Suprapubic skin (tissue), 4 donors: ENCODE data around the gene RAPH1. TPM values are rescaled to one million over a fixed set of nuclear protein-coding genes. Genes with fewer than 3 reads are reported as not detected.
"Not testable (repeated sequence)": the region's sequence is repeated elsewhere in the genome, so short reads cannot be mapped to it uniquely, and the experiment has no call there.

Experiments
- DNase-seq, 2 donors: peaks; one replicate each; pipeline ENCODE4 v3.0.0-alpha.2; 2019; ENCODE audit warnings: low spot score in 2 of 2
- H3K27ac ChIP-seq: fragments of 200-600 bp; sonication (generic); one replicate; pipeline ENCODE4 v1.5.1; 2019
- H3K27me3 ChIP-seq: fragments of 200-600 bp; sonication (generic); one replicate; pipeline ENCODE4 v1.5.1; 2019
- H3K36me3 ChIP-seq: fragments of 200-600 bp; sonication (generic); one replicate; pipeline ENCODE4 v1.5.1; 2019
- H3K4me1 ChIP-seq: fragments of 200-600 bp; sonication (generic); one replicate; pipeline ENCODE4 v1.5.1; 2019
- H3K4me3 ChIP-seq: fragments of 200-600 bp; sonication (generic); one replicate; pipeline ENCODE4 v1.5.1; 2019; ENCODE audit warnings: mild to moderate bottlenecking
- H3K9me3 ChIP-seq: fragments of 200-600 bp; sonication (generic); one replicate; pipeline ENCODE4 v1.5.1; 2019
- EP300 ChIP-seq: sonication (generic); formaldehyde crosslinking; IDR thresholded peaks from one replicate; pipeline ENCODE4 v1.6.1; 2017; ENCODE audit warnings: antibody characterized with exemption
- POLR2A ChIP-seq, 2 donors: fragments of 450-650 bp; IDR thresholded peaks; one replicate each; pipeline ENCODE4 v1.6.1; 2017; ENCODE audit warnings: antibody characterized with exemption in 2 of 2, mild to moderate bottlenecking in 2 of 2, moderate library complexity in 2 of 2
- POLR2AphosphoS5 ChIP-seq, 3 donors: sonication (generic); formaldehyde crosslinking; IDR thresholded peaks; one replicate each; pipeline ENCODE4 v1.6.1; 2017; ENCODE audit warnings: antibody characterized with exemption in 3 of 3
- WGBS: methylation state at CpG from one replicate; pipeline ENCODE4 v1.1.5; 2018; 5-methylcytosine and 5-hydroxymethylcytosine counted together
- total RNA-seq, 4 donors: library from RNA; depleted of rRNA; stranded (reverse); fragments of >200 nt; gene quantifications; one replicate each; pipeline ENCODE4 v1.1.0, GENCODE V29; 2016
- TF ChIP-seq, protein P1 (sequence below), 2 donors: fragments of 200-600 bp in 1 of 2; fragments of 450-650 bp in 1 of 2; sonication (generic) in 1 of 2; IDR thresholded peaks; one replicate each; pipeline ENCODE4 v1.5.1; 2016 to 2019; ENCODE audit warnings: antibody characterized with exemption in 2 of 2, mild to moderate bottlenecking in 1 of 2, moderate library complexity in 1 of 2

The RAPH1 gene
- total RNA-seq, 4 donors from 2014 or later: 38.3 to 58.2 (median 49.3) TPM

DNA sequence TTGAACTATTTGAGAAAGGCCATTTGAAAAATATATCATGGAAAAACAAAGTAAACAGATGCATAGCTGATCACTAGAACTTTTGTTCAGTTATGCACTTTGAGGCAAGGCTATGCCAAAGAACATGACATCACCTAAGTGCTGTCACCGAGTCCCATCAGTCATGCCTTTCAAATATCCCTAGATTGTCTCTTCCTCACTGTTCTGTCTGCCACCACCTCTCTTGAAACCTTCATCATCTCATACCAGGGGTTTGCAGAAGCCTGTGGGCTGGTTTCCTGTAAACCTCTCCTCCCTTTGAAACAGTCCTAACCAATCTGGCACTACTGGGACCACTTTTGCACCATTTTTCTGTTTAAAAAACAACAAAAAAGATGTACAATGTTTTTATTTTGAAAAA is 12.3 kb upstream of the RAPH1 start:
- no peaks in the 10 kb centered on the region for H3K27me3 ChIP-seq
- no peak overlapping the region for H3K27ac ChIP-seq
- no peaks in the 10 kb centered on the region for H3K36me3 ChIP-seq
- DNase-seq: no peak
- peaks cover 3% of the 10 kb centered on the region for H3K4me1 ChIP-seq
- no peak overlapping the region for H3K4me3 ChIP-seq
- no peak for TF ChIP-seq POLR2A (IDR thresholded peaks at IDR 0.05)
- no peaks in the 10 kb centered on the region for H3K9me3 ChIP-seq
- 69% methylated on average over 1 of the region's 1 CpG for WGBS

DNA sequence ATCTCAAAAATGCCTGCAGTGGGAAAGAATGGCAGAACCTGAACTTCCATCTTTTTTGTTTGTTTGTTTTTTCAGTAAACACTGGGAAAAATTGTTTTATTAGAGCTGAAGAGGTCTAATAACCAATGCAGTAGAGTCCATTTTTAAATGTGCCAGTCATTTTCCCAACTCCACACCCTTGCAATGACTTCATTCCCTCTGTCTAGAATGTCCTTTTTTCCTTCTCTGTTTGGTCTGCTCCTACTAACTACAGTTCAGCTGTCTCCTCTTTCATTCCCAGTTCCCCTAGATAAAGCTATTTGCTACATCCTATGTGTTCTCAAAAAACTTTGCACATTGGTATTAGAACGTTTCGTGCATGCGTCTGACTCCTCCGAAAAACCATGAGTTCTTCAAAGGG is 9.3 kb upstream of the RAPH1 start:
- TF ChIP-seq POLR2AphosphoS5 (IDR thresholded peaks at IDR 0.05): no peak
- no peak for TF ChIP-seq EP300
- TF ChIP-seq, protein P1, sequence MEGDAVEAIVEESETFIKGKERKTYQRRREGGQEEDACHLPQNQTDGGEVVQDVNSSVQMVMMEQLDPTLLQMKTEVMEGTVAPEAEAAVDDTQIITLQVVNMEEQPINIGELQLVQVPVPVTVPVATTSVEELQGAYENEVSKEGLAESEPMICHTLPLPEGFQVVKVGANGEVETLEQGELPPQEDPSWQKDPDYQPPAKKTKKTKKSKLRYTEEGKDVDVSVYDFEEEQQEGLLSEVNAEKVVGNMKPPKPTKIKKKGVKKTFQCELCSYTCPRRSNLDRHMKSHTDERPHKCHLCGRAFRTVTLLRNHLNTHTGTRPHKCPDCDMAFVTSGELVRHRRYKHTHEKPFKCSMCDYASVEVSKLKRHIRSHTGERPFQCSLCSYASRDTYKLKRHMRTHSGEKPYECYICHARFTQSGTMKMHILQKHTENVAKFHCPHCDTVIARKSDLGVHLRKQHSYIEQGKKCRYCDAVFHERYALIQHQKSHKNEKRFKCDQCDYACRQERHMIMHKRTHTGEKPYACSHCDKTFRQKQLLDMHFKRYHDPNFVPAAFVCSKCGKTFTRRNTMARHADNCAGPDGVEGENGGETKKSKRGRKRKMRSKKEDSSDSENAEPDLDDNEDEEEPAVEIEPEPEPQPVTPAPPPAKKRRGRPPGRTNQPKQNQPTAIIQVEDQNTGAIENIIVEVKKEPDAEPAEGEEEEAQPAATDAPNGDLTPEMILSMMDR (IDR thresholded peaks at IDR 0.05): no peak
- TF ChIP-seq POLR2A (IDR thresholded peaks at IDR 0.05): no peak
- 95% methylated on average over 4 of the region's 4 CpGs for WGBS
- no peaks in the 10 kb centered on the region for H3K27me3 ChIP-seq

DNA sequence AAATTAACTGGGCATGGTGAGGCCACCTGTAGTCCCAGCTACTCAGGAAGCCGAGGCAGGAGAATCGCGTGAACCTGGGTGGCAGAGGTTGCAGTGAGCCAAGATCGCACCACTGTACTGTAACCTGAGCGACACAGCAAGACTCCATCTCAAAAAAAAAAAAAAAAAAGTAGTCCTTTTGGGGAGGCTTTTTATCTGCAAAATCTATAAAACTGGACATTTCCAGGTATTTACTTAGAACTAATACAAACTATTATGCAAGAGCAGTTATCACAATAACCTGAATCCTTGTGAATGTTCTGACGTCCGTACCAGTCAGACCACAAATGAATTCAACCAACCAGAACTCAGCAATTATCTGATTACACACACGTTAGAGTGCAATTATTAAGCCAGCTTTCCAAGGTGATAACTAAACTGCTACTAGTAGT is 8.8 kb upstream of the RAPH1 start:
- TF ChIP-seq POLR2AphosphoS5 (IDR thresholded peaks at IDR 0.05) (no peak), POLR2A (IDR thresholded peaks at IDR 0.05) (no peak), EP300 (no peak)
- Histone ChIP-seq H3K4me3 (no peak overlapping the region), H3K9me3 (no peaks in the 10 kb centered on the region), H3K36me3 (no peaks in the 10 kb centered on the region), H3K4me1 (no peaks in the 10 kb centered on the region), H3K27me3 (no peaks in the 10 kb centered on the region), H3K27ac (no peak overlapping the region)
- WGBS: 87% methylated on average over 8 of the region's 8 CpGs
- no peak for DNase-seq

More for the DNA sequence above, 9.3 kb upstream of the RAPH1 start:
- DNase-seq: no peak
- Histone ChIP-seq H3K36me3 (no peaks in the 10 kb centered on the region), H3K4me3 (no peak overlapping the region), H3K4me1 (no peaks in the 10 kb centered on the region), H3K9me3 (no peaks in the 10 kb centered on the region), H3K27ac (no peak overlapping the region)

DNA sequence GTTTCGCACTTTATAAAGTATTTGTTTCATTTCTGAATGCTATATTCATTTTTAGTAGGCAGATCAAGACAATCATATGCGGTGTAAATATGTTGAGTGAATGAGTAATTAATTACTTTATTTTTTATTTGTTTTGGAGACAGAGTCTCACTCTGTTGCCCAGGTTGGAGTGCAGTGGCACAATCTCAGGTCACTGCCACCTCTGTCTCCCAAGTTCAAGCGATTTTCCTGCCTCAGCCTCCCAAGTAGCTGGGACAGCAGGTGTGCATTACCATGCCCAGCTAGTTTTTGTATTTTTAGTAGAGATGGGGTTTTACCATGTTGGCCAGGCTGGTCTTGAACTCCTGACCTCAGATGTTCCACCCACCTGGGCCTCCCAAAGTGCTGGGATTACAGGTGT is 5.5 kb upstream of the RAPH1 start:
- H3K36me3 ChIP-seq, DNase-seq, H3K4me3 ChIP-seq, H3K9me3 ChIP-seq, H3K4me1 ChIP-seq, H3K27me3 ChIP-seq, H3K27ac ChIP-seq: not testable (repeated sequence)
- WGBS: 72% methylated on average over 3 of the region's 3 CpGs

DNA sequence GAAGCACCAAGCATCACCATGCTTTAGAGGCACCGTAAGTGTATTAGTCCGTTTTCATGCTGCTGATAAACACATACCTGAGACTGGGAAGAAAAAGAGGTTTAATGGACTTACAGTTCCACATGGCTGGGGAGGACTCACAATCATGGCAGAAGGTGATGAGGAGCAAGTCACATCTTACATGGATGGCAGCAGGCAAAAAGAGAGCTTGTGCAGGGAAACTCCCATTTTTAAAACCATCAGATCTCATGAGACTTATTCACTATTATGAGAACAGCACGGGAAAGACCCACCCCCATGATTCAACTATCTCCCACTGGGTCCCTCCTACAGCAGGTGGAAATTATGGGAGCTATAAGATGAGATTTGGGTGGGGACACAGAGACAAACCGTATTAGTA is 3.1 kb upstream of the RAPH1 start:
- not testable (repeated sequence) for H3K4me3 ChIP-seq, H3K36me3 ChIP-seq, H3K27ac ChIP-seq, H3K27me3 ChIP-seq, H3K9me3 ChIP-seq, DNase-seq
- H3K4me1 ChIP-seq: peaks cover 18% of the 10 kb centered on the region
- 91% methylated on average over 4 of the region's 4 CpGs for WGBS

DNA sequence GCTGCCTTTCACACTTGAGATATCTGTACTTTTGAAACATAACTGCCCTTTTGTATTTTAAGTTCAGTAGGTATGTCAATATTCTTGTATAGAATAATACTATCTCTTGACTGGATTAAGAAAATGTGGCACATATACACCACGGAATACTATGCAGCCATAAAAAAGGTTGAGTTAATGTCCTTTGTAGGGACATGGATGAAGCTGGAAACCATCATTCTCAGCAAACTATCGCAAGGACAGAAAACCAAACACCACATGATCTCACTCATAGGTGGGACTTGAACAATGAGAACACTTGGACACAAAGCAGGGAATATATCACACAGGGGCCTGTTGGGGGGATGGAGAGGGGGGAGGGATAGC is 1.5 kb upstream of the RAPH1 start:
- not testable (repeated sequence) for H3K27ac ChIP-seq, H3K36me3 ChIP-seq, H3K4me3 ChIP-seq, DNase-seq, H3K9me3 ChIP-seq, H3K27me3 ChIP-seq
- 98% methylated on average over 2 of the region's 2 CpGs for WGBS
- peaks cover 29% of the 10 kb centered on the region for H3K4me1 ChIP-seq

DNA sequence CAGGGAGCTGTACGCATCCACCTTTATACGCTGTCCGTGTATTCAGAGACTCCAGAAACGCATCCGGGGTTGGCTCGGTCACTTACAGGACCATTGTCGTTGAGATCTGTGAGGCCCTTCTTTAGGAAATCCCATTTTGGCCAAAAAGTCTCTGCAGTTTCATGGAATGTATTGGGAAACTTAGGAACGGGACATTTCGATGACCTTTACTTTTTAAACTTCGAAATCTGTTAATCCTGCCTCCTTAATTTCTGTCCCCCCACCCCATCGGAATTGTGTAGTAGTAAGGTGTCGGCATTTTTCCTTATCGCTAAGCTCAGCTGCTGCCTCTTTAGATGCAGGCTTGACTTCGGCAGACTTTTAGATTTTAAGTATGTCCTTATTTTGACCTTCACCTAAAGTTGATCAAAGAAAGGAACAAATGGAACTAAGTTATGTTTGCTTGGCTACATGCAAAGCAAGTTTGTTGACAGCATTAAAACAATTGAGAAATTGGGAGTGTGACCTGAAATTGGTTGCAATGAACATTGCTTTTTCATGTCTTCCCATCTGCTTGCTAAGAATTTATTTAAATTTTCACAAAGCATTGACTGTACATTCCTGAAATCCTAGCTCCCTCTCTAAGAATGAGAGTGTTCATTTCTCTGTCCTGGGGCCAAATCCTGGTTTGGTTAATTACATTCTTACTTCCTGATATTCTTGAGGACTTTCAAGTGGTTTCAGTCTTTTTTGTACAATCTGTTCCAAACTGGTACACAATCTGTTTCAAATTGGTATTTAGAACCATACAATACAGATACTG is 884 bp upstream of the RAPH1 start:
- DNase-seq: no peak

More for the DNA sequence above, 884 bp upstream of the RAPH1 start:
- Histone ChIP-seq H3K9me3 (no peaks in the 10 kb centered on the region), H3K4me3 (peak overlapping the region; percentile 99), H3K27me3 (no peaks in the 10 kb centered on the region), H3K27ac (peak overlapping the region; percentile 98), H3K4me1 (peaks cover 29% of the 10 kb centered on the region), H3K36me3 (no peaks in the 10 kb centered on the region)
- WGBS: 10% methylated on average over 13 of the region's 14 CpGs
- TF ChIP-seq POLR2AphosphoS5 (IDR thresholded peaks at IDR 0.05) (no peak), POLR2A (IDR thresholded peaks at IDR 0.05) (no peak), EP300 (no peak)
- TF ChIP-seq, protein P1 (IDR thresholded peaks at IDR 0.05): no peak
